Transverse colon (tissue), 4 donors: ENCODE results near the gene DLG2. TPM values are rescaled to one million over a fixed set of nuclear protein-coding genes. Genes with fewer than 3 reads are reported as not detected.
"Not testable (repeated sequence)": the region's sequence is repeated elsewhere in the genome, so short reads cannot be mapped to it uniquely, and the experiment has no call there.

Experiments used
- DNase-seq: peaks from one replicate; pipeline ENCODE4 v3.0.0-alpha.2; 2019
- H3K27ac ChIP-seq, 4 donors: fragments of 200-600 bp; sonication (generic); 2 replicates each; pipeline ENCODE4 v1.5.1; 2016 to 2018; ENCODE audit warnings: inconsistent platforms in 4 of 4
- H3K27me3 ChIP-seq: fragments of 200-600 bp; sonication (generic); 2 replicates; pipeline ENCODE4 v1.5.1; 2017; ENCODE audit warnings: inconsistent platforms
- H3K36me3 ChIP-seq, 4 donors: fragments of 200-600 bp; sonication (generic); 2 replicates each; pipeline ENCODE4 v1.5.1; 2017 to 2019; ENCODE audit warnings: inconsistent platforms in 4 of 4
- H3K4me1 ChIP-seq, 4 donors: fragments of 200-600 bp; sonication (generic); 2 replicates each; pipeline ENCODE4 v1.5.1; 2017 to 2020; ENCODE audit warnings: inconsistent platforms in 4 of 4
- H3K4me3 ChIP-seq, 4 donors: fragments of 200-600 bp; sonication (generic); 1 replicate in 1 of 4; 2 replicates in 3 of 4; pipeline versions ENCODE4 v1.5.1 to v1.6.1; 2017 to 2019; ENCODE audit warnings: inconsistent platforms in 4 of 4
- H3K9me3 ChIP-seq, 2 donors: fragments of 200-600 bp; sonication (generic); 2 replicates each; pipeline ENCODE4 v1.5.1; 2017 to 2019; ENCODE audit warnings: inconsistent platforms in 2 of 2
- CTCF ChIP-seq, 5 experiments: fragments of 200-600 bp in 3 of 5; fragments of 450-650 bp in 2 of 5; sonication (generic) in 3 of 5; IDR thresholded peaks; 1 replicate in 2 of 5; 2 replicates in 3 of 5; pipeline ENCODE4 v1.5.1; 2016 to 2017; ENCODE audit warnings: antibody characterized with exemption in 5 of 5, inconsistent platforms in 3 of 5, mild to moderate bottlenecking in 2 of 5, moderate library complexity in 1 of 5
- EP300 ChIP-seq: sonication (generic); formaldehyde crosslinking; IDR thresholded peaks from one replicate; pipeline ENCODE4 v1.6.1; 2017; ENCODE audit warnings: antibody characterized with exemption, low read depth
- POLR2A ChIP-seq: fragments of 450-650 bp; IDR thresholded peaks from one replicate; pipeline ENCODE4 v1.6.1; 2016; ENCODE audit warnings: antibody characterized with exemption, mild to moderate bottlenecking, moderate library complexity
- POLR2AphosphoS5 ChIP-seq, 3 donors: sonication (generic); formaldehyde crosslinking; IDR thresholded peaks; one replicate each; pipeline ENCODE4 v1.6.1; 2016; ENCODE audit warnings: antibody characterized with exemption in 3 of 3
- WGBS, 2 donors: methylation state at CpG; one replicate each; pipeline ENCODE4 v1.1.5; 2018; ENCODE audit warnings: low coverage in 1 of 2; 5-methylcytosine and 5-hydroxymethylcytosine counted together
- in situ Hi-C, 4 donors: fragments of 200-750 bp; cut with MboI; loops; one replicate each; pipeline versions ENCODE4 v1.15.0 to v1.15.1; 2017; ENCODE audit warnings: low sequenced_read_pairs in 3 of 4, low pct_ligation_motif_present in 1 of 4, low pct_unique_long_range_greater_than_20kb in 1 of 4
- intact Hi-C: fragments of 100-400 bp; cut with DNase I; formaldehyde crosslinking; loops from one replicate; pipeline ENCODE4 v1.15.1; 2023; ENCODE audit warnings: low total_unique reads
- total RNA-seq, 4 donors: library from RNA; depleted of rRNA; stranded (reverse); fragments of >200 nt; gene quantifications; one replicate each; pipeline ENCODE4 v1.1.0, GENCODE V29; 2016

Gene DLG2
- 10 to 100 TPM in 1 of 4 donors, 1 to 10 TPM in 3; 1.9 to 28.3 (median 3.7) TPM for total RNA-seq

DNA sequence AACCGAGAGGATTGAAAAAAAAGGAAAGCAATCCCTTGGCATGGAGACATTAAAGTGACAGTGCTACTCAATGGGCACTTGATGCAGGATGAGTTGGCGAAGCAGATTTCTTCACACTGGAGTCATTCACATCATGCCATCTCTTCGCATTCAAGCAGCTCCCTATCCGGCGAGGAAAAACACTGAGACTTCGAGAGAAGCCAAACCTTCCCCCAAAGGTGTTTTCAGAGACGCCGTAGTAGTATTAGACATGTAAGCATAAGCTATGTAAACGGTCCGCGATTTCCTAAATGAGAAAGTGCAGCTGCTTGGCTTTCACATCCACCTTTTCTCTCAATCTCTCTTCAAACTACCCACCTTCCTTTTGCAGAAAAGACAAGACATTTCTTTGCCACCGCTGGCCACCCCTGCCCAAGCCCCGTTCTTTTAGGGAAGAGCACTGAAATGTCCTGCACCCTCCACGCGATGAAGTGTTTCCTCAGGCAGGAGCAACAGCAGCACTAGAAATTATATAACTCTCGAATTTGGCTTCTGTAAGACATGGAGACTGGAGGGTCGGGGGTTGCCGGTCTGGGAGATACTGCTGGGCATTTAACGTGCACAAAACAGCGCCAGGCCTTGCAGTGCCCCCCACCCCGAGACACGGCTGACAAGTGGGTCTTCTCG lies at the start of gene DLG2:
Gene DLG2 (minus strand): TSS at position 13 of the 666 bp plus-strand sequence.
- no peak for TF ChIP-seq POLR2A
- no peak for TF ChIP-seq CTCF (IDR thresholded peaks at IDR 0.05)
- no peak for TF ChIP-seq EP300
- TF ChIP-seq POLR2AphosphoS5 (IDR thresholded peaks at IDR 0.05), result peak in 2 of 3 donors; percentile 16 to 48
- H3K9me3 ChIP-seq, result no peaks in the 10 kb centered on the region
- H3K27me3 ChIP-seq, result no peaks in the 10 kb centered on the region
- DNase-seq, result no peak
- in situ Hi-C loops, result no loop called here
- H3K36me3 ChIP-seq, result peaks cover 0 to 10% (median 0%) of the 10 kb centered on the region in 4 donors
- peak within 1 kb of the TSS; percentile 51 to 87 (median 55) for H3K4me3 ChIP-seq
- intact Hi-C loops, result loop anchor here (5.0 kb wide), 1 partner anchor 35 kb away; no protein-coding TSS in a partner anchor
- 1% methylated on average over 14 to 23 of the region's 23 CpGs for WGBS, 2 donors
- peaks cover 8 to 29% (median 10%) of the 10 kb centered on the region in 4 donors for H3K4me1 ChIP-seq
- peak within 1 kb of the TSS; percentile 91 to 96 (median 94) for H3K27ac ChIP-seq

DNA sequence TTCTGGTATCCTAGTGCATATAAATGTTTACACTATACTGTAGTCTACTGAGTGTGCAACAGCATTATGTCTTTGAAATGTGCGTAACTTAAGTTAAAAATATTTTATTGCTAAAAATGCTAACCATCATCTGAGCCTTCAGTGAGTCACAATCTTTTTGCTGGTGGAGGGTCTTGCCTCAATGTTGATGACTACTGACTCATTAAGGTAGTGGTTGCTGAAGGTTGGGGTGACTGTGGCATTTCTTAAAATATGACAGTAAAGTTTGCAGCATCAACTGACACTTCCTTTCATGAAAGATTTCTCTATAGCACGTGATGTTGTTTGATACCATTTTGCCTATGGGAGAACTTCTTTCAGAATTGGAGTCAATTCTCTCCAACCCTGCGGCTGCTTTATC lies 46.2 kb upstream of the DLG2 start:
- intact Hi-C loops (no loop called here), in situ Hi-C loops (loop anchor here in 1 of 4 donors (25.0 kb wide), 1 partner anchor 564 kb away; the partner anchor contains the start of gene EED)
- no peaks in the 10 kb centered on the region for H3K27me3 ChIP-seq
- 90 to 92% methylated on average over 3 of the region's 3 CpGs for WGBS, 2 donors
- no peak overlapping the region for H3K4me3 ChIP-seq
- TF ChIP-seq EP300 (no peak), CTCF (IDR thresholded peaks at IDR 0.05) (no peak), POLR2A (no peak), POLR2AphosphoS5 (IDR thresholded peaks at IDR 0.05) (no peak)
- DNase-seq, result no peak
- no peaks in the 10 kb centered on the region for H3K9me3 ChIP-seq
- no peak overlapping the region for H3K27ac ChIP-seq
- no peaks in the 10 kb centered on the region for H3K4me1 ChIP-seq
- H3K36me3 ChIP-seq, result no peaks in the 10 kb centered on the region

DNA sequence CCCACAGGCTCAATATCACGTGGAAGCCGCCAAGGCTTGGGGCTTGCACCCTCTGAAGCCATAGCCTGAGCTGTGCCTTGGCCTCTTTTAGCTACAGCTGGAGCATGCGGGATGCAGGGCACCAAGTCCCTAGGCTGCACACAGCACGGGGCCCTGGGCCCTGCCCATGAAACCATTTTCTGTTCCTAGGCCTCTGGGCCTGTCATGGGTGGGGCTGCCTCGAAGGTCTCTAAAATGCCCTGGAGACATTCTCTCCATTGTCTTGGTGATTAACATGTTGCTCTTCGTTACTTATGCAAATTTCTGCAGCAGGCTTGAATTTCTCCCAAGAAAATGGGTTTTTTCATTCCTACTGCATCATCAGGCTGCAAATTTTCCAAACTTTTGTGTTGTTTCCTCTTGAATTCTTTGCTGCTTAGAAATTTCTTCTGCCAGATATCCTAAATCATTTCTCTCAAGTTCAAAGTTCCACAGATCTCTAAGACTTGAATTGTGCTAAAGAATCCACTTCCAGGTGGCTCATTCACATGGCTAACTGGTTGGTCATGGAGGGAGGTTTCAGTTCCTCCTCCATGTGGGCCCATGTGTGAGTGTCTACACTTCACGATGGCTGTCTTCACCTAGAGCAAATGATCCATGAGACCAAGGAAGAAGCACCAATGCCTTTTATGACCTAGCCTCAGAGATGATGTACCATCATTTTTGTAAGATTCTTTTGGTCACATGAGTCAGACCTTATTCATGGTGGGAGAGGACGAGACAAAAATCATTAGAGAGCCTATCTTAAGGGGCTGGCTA lies 45.2 kb upstream of the DLG2 start:
- intact Hi-C loops, result no loop called here

GRCh38 chr11:85670949-85671663 lies 44.0 kb upstream of the DLG2 start:
- H3K36me3 ChIP-seq, H3K9me3 ChIP-seq, H3K27ac ChIP-seq, intact Hi-C loops, H3K27me3 ChIP-seq, H3K4me3 ChIP-seq, DNase-seq, H3K4me1 ChIP-seq: not testable (repeated sequence)
- in situ Hi-C loops, result loop anchor here in 1 of 4 donors (25.0 kb wide), 1 partner anchor 566 kb away; the partner anchor contains the start of gene EED

More for the DNA sequence above, 45.2 kb upstream of the DLG2 start:
- H3K4me3 ChIP-seq, result no peak overlapping the region
- TF ChIP-seq EP300 (no peak), CTCF (IDR thresholded peaks at IDR 0.05) (no peak), POLR2A (no peak), POLR2AphosphoS5 (IDR thresholded peaks at IDR 0.05) (no peak)
- no peaks in the 10 kb centered on the region for H3K9me3 ChIP-seq
- H3K27me3 ChIP-seq, result no peaks in the 10 kb centered on the region
- no peak overlapping the region for H3K27ac ChIP-seq
- in situ Hi-C loops, result loop anchor here in 1 of 4 donors (25.0 kb wide), 1 partner anchor 565 kb away; the partner anchor contains the start of gene EED
- DNase-seq, result no peak
- 79 to 86% methylated on average over 2 to 8 of the region's 8 CpGs for WGBS, 2 donors
- H3K36me3 ChIP-seq, result no peaks in the 10 kb centered on the region
- H3K4me1 ChIP-seq, result no peaks in the 10 kb centered on the region
